ENCODE data around the gene INSIG1. TPM values are rescaled to one million over a fixed set of nuclear protein-coding genes. Genes with fewer than 3 reads are reported as not detected.

INSIG1 gene
- total and polyA plus RNA-seq, 2 of the 4 experiments (the other 2 are of a cell fraction): 19.0 to 26.0 TPM

- H2BK5ac ChIP-seq (ENCODE audit: low read depth, low read length, poor library complexity, severe bottlenecking): no peak overlapping the region
- H3K4ac ChIP-seq (ENCODE audit: low read depth, low read length): no peak overlapping the region
- ChIA-PET CTCF (interaction anchor here (1.0 kb wide), 1 partner anchor 10 kb away, joined by 3 read pairs; no protein-coding TSS in a partner anchor), POLR2A (ENCODE audit: unreplicated experiment) (no interaction called here)
- no peak overlapping the region for H3K27ac ChIP-seq (ENCODE audit: insufficient read depth, low read length)
- no peak overlapping the region for H3K14ac ChIP-seq (replicated peaks; ENCODE audit: low read depth, low read length)
- intact Hi-C loops (cut with micrococcal nuclease): no loop called here
- no peak overlapping the region for H4K5ac ChIP-seq (ENCODE audit: low read depth, low read length)
- H3K27me3 ChIP-seq (ENCODE audit: control insufficient read depth, insufficient read depth, low read length): no peaks in the 10 kb centered on the region
- no peak overlapping the region for H3K56ac ChIP-seq (ENCODE audit: extremely low read depth, insufficient read depth, low read length)
- no peak overlapping the region for H4K91ac ChIP-seq (ENCODE audit: insufficient read depth, low read depth, low read length)
- H2BK20ac ChIP-seq (ENCODE audit: low read depth, low read length): no peak overlapping the region
- H3K4me1 ChIP-seq (ENCODE audit: control insufficient read depth, insufficient read depth, low read length): no peaks in the 10 kb centered on the region
- H3K23ac ChIP-seq (ENCODE audit: low read depth, low read length): no peak overlapping the region
- no peaks in the 10 kb centered on the region for H3K9me1 ChIP-seq (ENCODE audit: insufficient read depth, low read length)
- no peaks in the 10 kb centered on the region for H3K36me3 ChIP-seq (ENCODE audit: control insufficient read depth, insufficient read depth, low read length)
- H4K20me1 ChIP-seq (ENCODE audit: insufficient read depth, low read length): no peaks in the 10 kb centered on the region
- no peak overlapping the region for H3K18ac ChIP-seq (ENCODE audit: low read depth, low read length)
- in situ Hi-C loops (cut with MboI; ENCODE audit: low sequenced_read_pairs): no loop called here
- H3K4me2 ChIP-seq (ENCODE audit: low read depth, low read length): no peak overlapping the region
- WGBS, 2 experiments (ENCODE audit: extremely low coverage in 2 of 2, insufficient read length in 1 of 2): 55% methylated on average over 3 of the region's 13 CpGs; no CpG with 5 or more reads in 1 of the 2 experiments
- no peak overlapping the region for H4K8ac ChIP-seq (ENCODE audit: low read depth in 2 of 2, low read length in 2 of 2)
- no peaks in the 10 kb centered on the region for H3K79me1 ChIP-seq (ENCODE audit: low read depth in 1 of 2, low read length in 2 of 2)
- no TSS peak for BruUV-seq (replicated peaks)
- H3K9ac ChIP-seq (ENCODE audit: low read depth, low read length): no peak overlapping the region
- dilution Hi-C loops (cut with HindIII; ENCODE audit: low sequenced_read_pairs, unreplicated experiment): no loop called here
- ATAC-seq (ENCODE audit: low read depth) (no peak), DNase-seq (no peak)
- TF ChIP-seq MAZ (IDR thresholded peaks at IDR 0.05; ENCODE audit: borderline replicate concordance, low read depth, low read length) (no peak), FOS (IDR thresholded peaks at IDR 0.05; ENCODE audit: low read depth, low read length) (no peak), ELK1 (IDR thresholded peaks at IDR 0.05; ENCODE audit: borderline replicate concordance, low read depth, low read length) (no peak), CHD1 (IDR thresholded peaks at IDR 0.05; ENCODE audit: low read depth, low read length) (no peak), BHLHE40 (IDR thresholded peaks at IDR 0.05; ENCODE audit: low read depth, low read length) (no peak), USF2 (IDR thresholded peaks at IDR 0.05; ENCODE audit: low read depth, low read length) (no peak), CTCF (conservative IDR thresholded peaks at IDR 0.05; ENCODE audit: low read depth, low read length) (no peak), RCOR1 (IDR thresholded peaks at IDR 0.05; ENCODE audit: insufficient replicate concordance, low read length) (no peak), RAD21 (IDR thresholded peaks at IDR 0.05; ENCODE audit: low read length) (no peak)
- no peak overlapping the region for H3K4me3 ChIP-seq (ENCODE audit: insufficient read depth, low read depth, low read length)
- no peaks in the 10 kb centered on the region for H3K9me3 ChIP-seq (ENCODE audit: control insufficient read depth, insufficient read depth, low read length)
- no peak overlapping the region for H2AFZ ChIP-seq (replicated peaks; ENCODE audit: low read length, poor library complexity)
- H2BK15ac ChIP-seq (ENCODE audit: low read depth, low read length): no peak overlapping the region
- no peak overlapping the region for H2BK120ac ChIP-seq (ENCODE audit: low read depth, low read length)
- H2AK5ac ChIP-seq (ENCODE audit: low read depth, low read length): no peak overlapping the region
- no peak overlapping the region for H2AK9ac ChIP-seq (replicated peaks; ENCODE audit: low read depth, low read length, poor library complexity)
Measured at GRCh38 chr7:155316427-155317113, 18.9 kb downstream of the INSIG1 start.

All from IMR-90 (cell line).